HCT116 (cell line): Measurements from ENCODE around the gene FBXO42.
"Not testable (repeated sequence)": the region's sequence is repeated elsewhere in the genome, so short reads cannot be mapped to it uniquely, and the experiment has no call there.

Experiments
- POLR2A ChIP-seq: IDR thresholded peaks from 2 replicates; pipeline ENCODE4 v1.7.0; 2011; ENCODE audit warnings: borderline replicate concordance; ENCODE audit not compliant: insufficient read depth, insufficient read length; ENCODE audit errors: extremely low read depth
- SIN3A ChIP-seq: IDR thresholded peaks from 2 replicates; pipeline ENCODE4 v1.6.1; 2012; ENCODE audit warnings: low read depth
- TF ChIP-seq, protein P1 (sequence below), 3 experiments: fragments of 200-600 bp in 1 of 3; sonication (generic) in 1 of 3; IDR thresholded peaks in 2 of 3; conservative IDR thresholded peaks in 1 of 3; 2 replicates each; pipeline ENCODE4 v1.5.1; 2012 to 2017; ENCODE audit warnings: low read depth in 2 of 3, low read length in 2 of 3, antibody characterized with exemption in 1 of 3, borderline replicate concordance in 1 of 3, control low read depth in 1 of 3, mild to moderate bottlenecking in 1 of 3, mixed read lengths in 1 of 3, mixed run types in 1 of 3, moderate library complexity in 1 of 3; ENCODE audit not compliant: insufficient read depth in 1 of 3

DNA sequence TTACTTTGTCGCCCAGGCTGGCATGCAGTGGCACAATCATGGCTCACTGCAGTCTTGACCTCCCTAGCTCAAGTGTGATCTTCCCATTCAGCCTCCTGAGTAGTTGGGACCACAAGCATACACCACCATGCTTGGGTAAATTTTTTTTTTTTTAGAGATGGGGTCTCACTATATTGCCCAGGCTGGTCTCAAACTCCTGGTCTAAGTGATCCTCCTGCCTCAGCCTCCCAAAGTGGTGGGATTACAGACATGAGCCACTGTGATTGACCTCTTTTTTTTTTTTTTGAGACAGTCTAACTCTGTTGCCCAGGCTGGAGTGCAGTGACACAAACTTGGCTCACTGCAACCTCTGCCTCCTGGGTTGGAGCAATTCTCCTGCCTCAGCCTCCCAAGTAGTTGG, 106.0 kb downstream of the FBXO42 start:
- not testable (repeated sequence) for TF ChIP-seq SIN3A, POLR2A
- TF ChIP-seq, protein P1, sequence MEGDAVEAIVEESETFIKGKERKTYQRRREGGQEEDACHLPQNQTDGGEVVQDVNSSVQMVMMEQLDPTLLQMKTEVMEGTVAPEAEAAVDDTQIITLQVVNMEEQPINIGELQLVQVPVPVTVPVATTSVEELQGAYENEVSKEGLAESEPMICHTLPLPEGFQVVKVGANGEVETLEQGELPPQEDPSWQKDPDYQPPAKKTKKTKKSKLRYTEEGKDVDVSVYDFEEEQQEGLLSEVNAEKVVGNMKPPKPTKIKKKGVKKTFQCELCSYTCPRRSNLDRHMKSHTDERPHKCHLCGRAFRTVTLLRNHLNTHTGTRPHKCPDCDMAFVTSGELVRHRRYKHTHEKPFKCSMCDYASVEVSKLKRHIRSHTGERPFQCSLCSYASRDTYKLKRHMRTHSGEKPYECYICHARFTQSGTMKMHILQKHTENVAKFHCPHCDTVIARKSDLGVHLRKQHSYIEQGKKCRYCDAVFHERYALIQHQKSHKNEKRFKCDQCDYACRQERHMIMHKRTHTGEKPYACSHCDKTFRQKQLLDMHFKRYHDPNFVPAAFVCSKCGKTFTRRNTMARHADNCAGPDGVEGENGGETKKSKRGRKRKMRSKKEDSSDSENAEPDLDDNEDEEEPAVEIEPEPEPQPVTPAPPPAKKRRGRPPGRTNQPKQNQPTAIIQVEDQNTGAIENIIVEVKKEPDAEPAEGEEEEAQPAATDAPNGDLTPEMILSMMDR (IDR thresholded peaks at IDR 0.05 in 2 of 3, conservative IDR thresholded peaks at IDR 0.05 in 1 of 3; ENCODE audit: borderline replicate concordance in 1 of 3, insufficient read depth in 1 of 3, low read depth in 2 of 3, low read length in 2 of 3), result not testable (repeated sequence)
